Subcutaneous adipose tissue (tissue), 4 donors: ENCODE data around the gene GNG7. TPM values are rescaled to one million over a fixed set of nuclear protein-coding genes. Genes with fewer than 3 reads are reported as not detected.

Experiments
- CTCF ChIP-seq: fragments of 450-650 bp; IDR thresholded peaks from one replicate; pipeline ENCODE4 v1.5.1; 2016; ENCODE audit warnings: low read depth, mild to moderate bottlenecking, control low read depth, antibody characterized with exemption, moderate library complexity
- total RNA-seq, 4 donors: library from RNA; depleted of rRNA; stranded (reverse); fragments of >200 nt; gene quantifications; one replicate each; pipeline ENCODE4 v1.1.0, GENCODE V29; 2016

Gene GNG7
- total RNA-seq, 4 donors from 2014 or later: 0.16 to 3.6 (median 0.82) TPM

- no peak for TF ChIP-seq CTCF
Measured at GRCh38 chr19:2612619-2613249, 89.8 kb downstream of the GNG7 start.

DNA sequence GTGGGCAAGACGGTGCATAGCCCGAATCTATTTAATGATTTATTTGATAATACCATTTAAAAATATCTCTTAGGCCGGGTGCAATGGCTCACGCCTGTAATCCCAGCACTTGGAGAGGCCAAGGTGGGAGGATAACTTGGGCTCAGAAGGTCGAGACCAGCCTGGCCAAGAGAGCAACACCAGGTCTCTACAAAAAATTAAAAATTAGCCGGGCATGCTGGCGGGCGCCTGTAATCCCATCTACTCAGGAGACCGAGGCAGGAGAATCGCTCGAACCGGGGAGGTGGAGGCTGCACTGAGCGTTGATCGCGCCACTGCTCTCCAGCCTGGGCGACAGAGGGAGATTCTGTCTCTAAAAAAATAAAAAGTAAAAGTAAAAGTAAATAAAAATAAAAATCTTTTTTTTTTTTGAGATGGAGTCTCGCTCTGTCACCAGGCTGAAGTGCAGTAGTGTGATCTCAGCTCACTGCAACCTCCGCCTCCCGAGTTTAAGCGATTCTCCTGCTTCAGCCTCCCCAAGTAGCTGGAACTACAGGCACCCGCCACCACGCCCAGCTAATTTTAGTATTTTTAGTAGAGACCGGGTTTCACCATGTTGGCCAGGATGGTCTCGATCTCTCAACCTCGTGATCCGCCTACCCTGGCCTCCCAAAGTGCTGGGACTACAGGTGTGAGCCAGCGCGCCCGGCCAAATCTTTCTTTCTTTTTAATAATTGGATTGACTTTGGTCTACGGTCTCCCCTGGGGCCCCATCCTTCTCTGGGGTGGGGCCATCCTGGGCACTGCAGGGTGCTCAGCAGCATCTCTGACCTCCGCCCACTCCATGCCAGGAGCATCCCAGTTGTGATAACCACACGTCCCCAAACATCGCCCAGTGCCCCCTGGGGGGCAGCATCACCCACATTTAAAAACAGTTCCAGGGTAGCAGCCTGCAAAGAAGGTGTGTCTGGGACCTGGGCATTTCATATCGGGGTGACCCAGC is 90.7 kb downstream of the GNG7 start:
- no peak for TF ChIP-seq CTCF

DNA sequence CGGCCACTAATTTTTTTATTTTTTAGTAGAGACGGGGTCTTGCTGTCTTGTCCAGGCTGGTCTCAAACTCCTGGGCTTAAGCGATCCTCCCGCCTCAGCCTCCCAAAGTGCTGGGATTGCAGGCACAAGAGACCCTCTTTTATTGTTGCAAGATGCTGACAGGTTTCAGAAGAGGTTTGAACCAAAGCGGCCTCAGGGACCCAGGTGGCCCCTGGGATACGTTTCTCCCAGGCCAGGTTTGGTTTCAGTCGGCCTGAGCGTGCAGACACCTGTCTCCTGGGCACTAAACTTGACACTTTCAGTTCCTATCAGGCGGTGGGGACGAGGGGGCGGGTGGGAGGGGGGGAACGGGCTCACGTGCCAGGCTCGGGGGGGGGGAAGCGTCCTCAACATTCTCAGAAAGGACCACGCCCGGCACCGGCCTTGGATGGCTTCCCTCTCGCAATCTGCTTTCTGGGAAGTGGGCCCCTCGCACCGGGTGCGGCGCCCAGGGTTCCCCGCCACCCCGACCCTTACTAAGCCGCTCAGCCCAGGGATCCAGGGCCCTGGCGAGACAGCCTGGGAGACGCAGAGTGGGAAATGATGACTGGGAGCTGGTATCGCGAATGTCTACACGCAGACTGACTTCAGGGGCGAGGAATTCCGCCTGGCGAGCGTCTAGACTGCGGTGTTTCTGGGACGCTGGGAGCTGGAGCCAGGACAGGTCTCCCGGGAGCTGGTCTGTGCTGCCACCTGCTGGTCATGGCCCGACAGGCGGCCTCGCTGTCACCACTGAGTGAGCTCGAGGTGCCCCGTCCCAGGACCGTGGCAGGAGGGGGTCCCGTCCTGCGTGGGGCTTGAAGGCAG is 91.6 kb downstream of the GNG7 start:
- TF ChIP-seq CTCF: no peak

GRCh38 chr19:2609389-2610116 is 92.9 kb downstream of the GNG7 start:
- TF ChIP-seq CTCF: no peak

DNA sequence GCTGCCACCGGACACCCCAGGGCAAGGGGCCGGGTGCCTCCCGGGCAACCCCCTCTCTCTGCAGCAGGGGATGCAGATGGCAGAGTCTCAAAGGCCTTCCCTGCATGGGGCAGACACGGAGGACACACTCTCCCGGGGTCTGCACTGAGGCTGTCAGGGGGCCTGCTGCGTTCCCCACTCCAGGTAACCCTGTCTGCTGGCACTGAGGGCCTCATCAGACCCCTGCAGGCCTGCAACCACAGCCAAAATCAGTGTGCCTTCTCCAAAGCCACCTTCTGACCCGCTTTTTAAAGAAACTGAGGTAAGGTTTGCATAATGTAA is 93.9 kb downstream of the GNG7 start:
- TF ChIP-seq CTCF: no peak

DNA sequence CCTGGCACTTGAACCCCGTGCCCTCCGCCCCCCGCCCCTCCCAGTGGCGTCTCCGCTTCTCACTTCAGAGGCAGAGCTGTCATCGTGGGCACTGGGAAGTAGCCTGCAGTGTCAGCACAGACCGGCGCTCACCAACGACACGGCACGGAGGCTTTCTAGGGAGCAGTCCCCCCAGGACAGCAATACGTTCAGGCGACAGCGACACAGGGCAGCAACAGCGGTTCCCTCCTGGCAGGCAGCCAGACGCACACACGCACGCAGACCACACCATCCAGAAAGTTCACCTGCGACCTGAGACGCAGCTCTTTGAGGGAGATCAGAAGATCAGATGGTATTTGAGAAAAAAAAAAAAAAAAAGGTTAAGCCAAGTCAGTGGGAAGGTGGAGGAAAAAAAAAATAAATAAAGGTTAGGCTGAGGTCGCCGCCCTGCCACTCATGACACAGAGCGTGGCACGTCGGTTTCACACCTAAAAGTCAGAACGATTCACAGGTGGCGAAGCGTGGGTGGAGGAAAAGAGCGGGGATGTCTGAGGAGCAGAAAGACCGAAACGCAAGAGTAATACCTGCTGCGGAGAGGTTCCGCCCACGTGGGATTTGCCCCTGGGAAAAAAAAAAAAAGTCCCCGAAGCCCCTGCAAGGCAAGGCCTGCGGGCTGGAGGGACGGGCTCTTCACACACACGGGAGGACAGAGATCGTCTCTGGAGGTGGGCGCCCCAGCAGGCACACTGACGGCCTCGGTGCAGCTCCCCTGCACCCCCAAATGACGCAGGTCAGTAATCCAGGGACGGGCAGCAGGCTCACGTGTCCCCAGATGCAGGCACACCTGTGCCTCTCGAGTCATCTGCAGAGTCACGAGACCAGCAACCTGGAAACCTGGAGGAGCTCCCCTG is 94.5 kb downstream of the GNG7 start:
- TF ChIP-seq CTCF: no peak
